Measurements from ENCODE around the gene C12orf75. TPM values are rescaled to one million over a fixed set of nuclear protein-coding genes. Genes with fewer than 3 reads are reported as not detected.

Gene C12orf75
- total RNA-seq, 1 experiment from 2014 or later, result 60.3 TPM

DNA sequence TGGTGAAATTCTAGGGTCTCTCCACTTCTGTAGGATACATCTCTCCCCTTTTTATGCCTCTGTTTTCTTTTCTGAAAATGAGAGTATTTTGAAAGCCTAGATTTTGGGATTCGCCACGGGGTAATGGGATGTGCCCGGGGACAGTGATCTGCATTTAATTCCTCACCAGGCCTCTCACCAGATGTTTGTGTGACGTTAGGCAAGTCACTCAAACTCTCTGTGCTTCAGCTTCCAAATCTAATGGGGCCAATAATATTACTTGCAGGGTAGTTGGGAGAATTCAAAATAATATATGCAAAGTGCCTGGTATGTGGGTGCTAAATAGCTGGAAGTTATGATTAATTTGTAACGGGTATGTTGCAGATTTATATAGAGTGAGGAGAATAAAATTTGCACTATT, 78.8 kb downstream of the C12orf75 start:
- peak; percentile 13 for DNase-seq (ENCODE audit: extremely low read depth, low read depth)

GRCh38 chr12:105409801-105410471, 79.4 kb downstream of the C12orf75 start:
- DNase-seq (ENCODE audit: extremely low read depth, low read depth), result peak; percentile 88

DNA sequence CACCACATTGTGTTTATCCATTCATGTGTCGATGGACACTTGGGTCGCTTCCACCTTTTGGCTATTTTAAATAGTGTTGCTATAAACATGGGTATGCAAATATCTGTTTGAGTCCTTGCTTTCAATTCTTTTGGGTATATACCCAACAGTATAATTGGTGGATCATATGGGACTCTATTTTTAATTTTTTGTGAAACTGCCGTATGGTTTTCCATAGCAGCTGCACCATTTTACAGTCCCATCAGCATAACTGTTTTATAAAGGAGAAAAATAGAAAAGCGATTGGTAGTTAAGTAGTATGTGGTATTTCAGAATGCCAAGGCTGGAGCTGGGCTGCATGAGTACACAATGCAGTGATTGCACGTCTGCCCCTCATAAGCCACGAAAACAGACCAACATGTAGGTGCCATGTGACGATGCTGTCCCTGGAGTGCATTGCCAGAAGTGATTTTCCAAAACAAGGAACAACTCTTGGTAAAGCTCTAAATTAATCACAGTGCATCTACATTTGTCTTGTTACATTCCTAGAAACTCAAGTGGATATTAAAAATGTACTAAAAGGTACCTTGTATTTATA, 83.5 kb downstream of the C12orf75 start:
- no peak for DNase-seq (ENCODE audit: extremely low read depth, low read depth)

GRCh38 chr12:105417732-105418131, 87.2 kb downstream of the C12orf75 start:
- DNase-seq (ENCODE audit: extremely low read depth, low read depth), result no peak

DNA sequence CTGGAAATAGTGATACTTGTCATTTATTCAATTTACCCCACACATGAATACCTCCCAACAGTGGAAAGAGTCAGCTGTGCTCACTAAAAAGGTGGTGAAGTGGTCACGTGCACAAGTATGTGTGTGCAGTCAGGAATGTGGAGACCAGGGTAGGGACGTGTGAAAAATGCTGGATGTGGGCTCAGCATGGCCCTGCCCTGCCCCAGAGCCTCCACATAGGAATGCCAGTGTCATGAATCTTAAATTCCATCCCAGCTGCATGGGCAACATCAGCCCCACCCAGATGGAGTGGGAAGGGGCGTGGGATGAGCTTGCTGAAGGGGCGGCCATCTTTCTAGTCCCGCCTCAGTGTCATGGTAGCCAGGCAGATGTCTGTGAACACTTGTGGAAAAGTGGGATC, 87.7 kb downstream of the C12orf75 start:
- peak; percentile 52 for DNase-seq (ENCODE audit: extremely low read depth, low read depth)

GRCh38 chr12:105418821-105419291, 88.4 kb downstream of the C12orf75 start:
- no peak for DNase-seq (ENCODE audit: extremely low read depth, low read depth)

GRCh38 chr12:105419606-105420005, 89.1 kb downstream of the C12orf75 start:
- DNase-seq (ENCODE audit: extremely low read depth, low read depth), result no peak

DNA sequence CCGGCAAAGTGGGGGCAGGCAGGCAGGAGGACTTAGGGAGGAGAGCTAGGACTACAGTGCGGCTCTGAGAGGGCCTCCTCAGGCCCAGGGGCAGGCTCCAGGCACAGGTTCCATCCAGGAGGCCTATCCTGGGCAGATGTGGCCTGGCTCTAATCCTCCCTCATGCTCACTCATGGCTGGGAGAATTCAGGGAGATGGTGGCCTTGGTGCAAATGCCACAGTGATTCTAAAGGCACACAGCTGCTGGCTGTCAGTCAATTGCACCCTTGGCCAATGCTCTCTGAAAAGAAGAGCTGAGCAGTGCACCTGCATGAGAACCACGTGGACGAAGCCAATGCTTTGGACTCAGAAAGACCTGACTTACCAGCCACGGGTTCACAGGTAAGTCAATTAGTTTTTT, 89.6 kb downstream of the C12orf75 start:
- DNase-seq (ENCODE audit: extremely low read depth, low read depth), result no peak

- DNase-seq (ENCODE audit: extremely low read depth, low read depth), result peak; percentile 81
These were observed 90.3 kb downstream of the C12orf75 start for GRCh38 chr12:105420659-105421240.

Other genes starting within 250 kb of the C12orf75 start
- 37.4 and 54.1 TPM in 2 replicates for gene ALDH1L2, start 246.2 kb upstream of the C12orf75 start, total RNA-seq (2014; rRNA removed; shearing (Covaris generic))
- 81.7 and 94.2 TPM in 2 replicates for gene WASHC4, start 223.0 kb upstream of the C12orf75 start, total RNA-seq (2014; rRNA removed; shearing (Covaris generic))
- 26.5 and 26.9 TPM in 2 replicates for gene APPL2, start 94.5 kb upstream of the C12orf75 start, total RNA-seq (2014; rRNA removed; shearing (Covaris generic))